ENCODE results near the gene DEPDC4. TPM values are rescaled to one million over a fixed set of nuclear protein-coding genes. Genes with fewer than 3 reads are reported as not detected.

The DEPDC4 gene
- polyA plus RNA-seq, 2 of the 4 experiments (the other 2 are of a cell fraction): 2.8 to 6.3 TPM

GRCh38 chr12:100274291-100274690 lies 7.4 kb upstream of the DEPDC4 start:
- peaks cover 3% of the 10 kb centered on the region; the same call in 2 of the 3 replicates for H3K4me1 ChIP-seq
- CTCF ChIA-PET: interaction anchor here (1.4 kb wide), 1 partner anchor 119 kb away, joined by 3 read pairs; no protein-coding TSS in a partner anchor
- TF ChIP-seq ATOH8 (CRISPR knock-in tag; IDR thresholded peaks at IDR 0.05; ENCODE audit: low read depth) (no peak), USF2 (IDR thresholded peaks at IDR 0.05) (no peak), ELK1 (IDR thresholded peaks at IDR 0.05; ENCODE audit: low read depth, low read length) (no peak), REST (IDR thresholded peaks at IDR 0.05) (no peak), RAD21 (conservative IDR thresholded peaks at IDR 0.05 in 1 of 2, IDR thresholded peaks at IDR 0.05 in 1 of 2) (no peak), CHD4 (IDR thresholded peaks at IDR 0.05; ENCODE audit: borderline replicate concordance) (no peak), EHF (CRISPR knock-in tag; IDR thresholded peaks at IDR 0.05) (no peak), HOXB5 (CRISPR knock-in tag; IDR thresholded peaks at IDR 0.05) (no peak), FOSB (CRISPR knock-in tag; IDR thresholded peaks at IDR 0.05) (no peak), RARB (CRISPR knock-in tag; IDR thresholded peaks at IDR 0.05) (no peak), MAZ (IDR thresholded peaks at IDR 0.05; ENCODE audit: borderline replicate concordance, low read depth, low read length) (no peak), ZNF302 (CRISPR knock-in tag; IDR thresholded peaks at IDR 0.05) (no peak), RFX5 (IDR thresholded peaks at IDR 0.05) (no peak), RCOR1 (IDR thresholded peaks at IDR 0.05; ENCODE audit: low read depth, low read length) (no peak), FOXS1 (CRISPR knock-in tag; IDR thresholded peaks at IDR 0.05) (no peak), ZC3H11A (IDR thresholded peaks at IDR 0.05) (no peak), FOSL2 (IDR thresholded peaks at IDR 0.05) (no peak), FOSL2 (CRISPR knock-in tag; IDR thresholded peaks at IDR 0.05) (no peak)

GRCh38 chr12:100273782-100274181 lies 6.9 kb upstream of the DEPDC4 start:
- no peak overlapping the region for H3K4me2 ChIP-seq
- no peaks in the 10 kb centered on the region for H3K9me3 ChIP-seq
- no peak for ATAC-seq
- 94% methylated on average over 4 of the region's 4 CpGs for WGBS (ENCODE audit: missing lambda C conversion rate)
- CTCF ChIA-PET: interaction anchor here (1.4 kb wide), 1 partner anchor 119 kb away, joined by 3 read pairs; no protein-coding TSS in a partner anchor
- POLR2A ChIA-PET: interaction anchor here (0.5 kb wide), 1 partner anchor 138 kb away, joined by 3 read pairs; no protein-coding TSS in a partner anchor
- no peak for DNase-seq (ENCODE audit: low read depth in 1 of 2, low spot score in 1 of 2)
- no peak overlapping the region for H3K4me3 ChIP-seq
- H3K27ac ChIP-seq: no peak overlapping the region
- FAIRE-seq: no peak
- peaks cover 9% of the 10 kb centered on the region; the same call in 2 of the 3 replicates for H3K4me1 ChIP-seq
- TF ChIP-seq HDAC2 (IDR thresholded peaks at IDR 0.05) (no peak), NFE2L2 (conservative IDR thresholded peaks at IDR 0.05; ENCODE audit: low read length) (no peak), ESRRA (IDR thresholded peaks at IDR 0.05; ENCODE audit: borderline replicate concordance, low read length) (no peak), TFCP2L1 (CRISPR knock-in tag; IDR thresholded peaks at IDR 0.05) (no peak), HOXA7 (CRISPR knock-in tag; IDR thresholded peaks at IDR 0.05) (no peak), HES2 (IDR thresholded peaks at IDR 0.05) (no peak), CBX2 (IDR thresholded peaks at IDR 0.05; ENCODE audit: borderline replicate concordance, low read depth) (no peak), CBX8 (IDR thresholded peaks at IDR 0.05) (no peak), CHD2 (IDR thresholded peaks at IDR 0.05; ENCODE audit: low read length, partially characterized antibody) (no peak), KDM1A (IDR thresholded peaks at IDR 0.05; ENCODE audit: low read depth) (no peak), ZC3H11A (IDR thresholded peaks at IDR 0.05) (no peak), NPAS2 (CRISPR knock-in tag; IDR thresholded peaks at IDR 0.05; ENCODE audit: borderline replicate concordance) (no peak), E2F6 (IDR thresholded peaks at IDR 0.05; ENCODE audit: borderline replicate concordance, low read depth) (no peak)

More at GRCh38 chr12:100274291-100274690, 7.4 kb upstream of the DEPDC4 start:
- FAIRE-seq (no peak), DNase-seq (ENCODE audit: low read depth in 1 of 2, low spot score in 1 of 2) (no peak), ATAC-seq (no peak)
- Histone ChIP-seq H3K4me3 (no peak overlapping the region), H3K27ac (no peak overlapping the region), H3K9me3 (no peaks in the 10 kb centered on the region), H3K4me2 (no peak overlapping the region)
- WGBS (ENCODE audit: missing lambda C conversion rate): 91% methylated on average over 2 of the region's 2 CpGs
- POLR2A ChIA-PET: no interaction called here
